Adrenal gland (tissue), 5 donors: ENCODE results near the gene CMIP.

ENCODE experiments used
- CTCF ChIP-seq, 6 experiments: fragments of 450-650 bp in 4 of 6; fragments of 200-600 bp in 2 of 6; sonication (generic) in 1 of 6; IDR thresholded peaks; 1 replicate in 5 of 6; 2 replicates in 1 of 6; pipeline versions ENCODE4 v1.5.1 to v1.8.0; 2016 to 2021; ENCODE audit warnings: antibody characterized with exemption in 6 of 6, mild to moderate bottlenecking in 2 of 6, moderate library complexity in 1 of 6
- POLR2A ChIP-seq, 2 donors: fragments of 450-650 bp; IDR thresholded peaks; one replicate each; pipeline ENCODE4 v1.6.1; 2017; ENCODE audit warnings: antibody characterized with exemption in 2 of 2, mild to moderate bottlenecking in 2 of 2, moderate library complexity in 1 of 2
- donor health status: DM: no; HTN: no; CAD: no.

DNA sequence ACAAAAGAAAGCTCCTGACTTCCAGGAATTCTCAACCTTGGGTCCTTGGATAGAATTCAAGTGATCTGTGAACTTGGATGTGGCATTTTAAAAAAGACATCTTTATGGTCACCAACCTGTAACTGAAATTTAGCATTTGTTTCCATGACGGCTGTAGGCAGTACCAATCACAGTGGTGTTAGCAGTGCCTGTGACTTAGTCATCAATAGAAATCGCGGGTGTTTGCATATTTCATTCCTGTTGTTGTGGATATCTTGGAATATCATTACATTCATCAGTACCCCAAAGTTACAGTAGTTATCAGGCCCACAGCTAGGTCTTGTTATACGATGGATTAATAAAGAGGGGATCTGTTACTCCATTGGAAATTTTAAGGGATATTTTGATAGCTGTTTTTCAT, 81.6 kb downstream of the CMIP start:
- TF ChIP-seq CTCF (IDR thresholded peaks at IDR 0.05): no peak
- TF ChIP-seq POLR2A (IDR thresholded peaks at IDR 0.05): no peak
